ENCODE data around the gene XIAP.
"Not testable (repeated sequence)": the region's sequence is repeated elsewhere in the genome, so short reads cannot be mapped to it uniquely, and the experiment has no call there.

Gene XIAP

DNA sequence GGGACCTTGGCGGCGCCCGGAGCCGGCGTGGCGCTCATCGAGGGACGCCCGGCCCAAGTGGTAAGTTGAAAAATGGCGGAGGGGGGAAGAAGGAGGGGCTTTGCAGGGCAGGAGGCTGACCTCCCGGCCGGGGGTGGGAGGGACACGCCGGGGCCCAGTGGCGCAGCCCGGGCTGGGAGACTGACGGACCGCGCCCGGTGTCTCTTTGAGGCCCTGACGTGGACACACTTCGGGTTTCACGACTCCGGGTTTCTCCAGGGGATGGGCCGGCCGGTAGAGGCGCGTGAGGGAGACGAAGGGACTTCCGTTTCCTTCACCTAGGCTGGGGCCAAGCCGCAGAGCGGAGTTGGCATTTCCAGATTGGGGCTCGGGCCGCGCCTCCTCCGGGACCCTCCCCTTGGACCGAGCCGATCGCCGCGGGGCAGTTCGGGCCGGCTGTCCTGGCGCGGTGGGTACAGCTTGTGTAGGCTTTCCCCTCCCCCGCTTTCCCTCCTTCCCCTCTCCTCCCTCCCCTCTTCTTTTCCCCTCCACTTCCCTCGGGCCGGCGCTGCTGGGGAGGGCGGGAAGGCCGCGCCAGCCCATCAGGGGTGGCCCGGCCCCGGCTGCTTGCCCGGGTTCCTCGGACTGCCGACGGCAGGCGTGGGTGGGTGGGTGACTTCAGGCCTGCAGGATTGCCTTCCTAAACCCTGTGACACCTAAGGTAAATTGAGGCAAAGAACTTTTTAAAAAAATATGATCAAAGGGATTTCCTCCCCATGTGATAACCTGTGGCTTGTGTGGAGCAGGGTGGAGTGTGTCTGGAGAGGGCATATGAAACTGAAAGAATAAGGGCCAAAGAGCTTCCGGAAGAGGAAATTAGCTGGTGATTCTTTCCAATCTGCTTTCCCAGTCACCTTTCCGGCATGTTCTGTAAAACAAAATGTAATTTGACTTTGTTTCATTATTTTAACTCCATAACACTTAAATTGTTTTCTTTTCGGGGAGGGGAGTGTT is at the start of gene XIAP:
XIAP (plus strand) TSS at position 208 of the 993 bp plus-strand sequence. CDS start 25,610 bp downstream, outside the sequence.
- peak; percentile 69 for DNase-seq

DNA sequence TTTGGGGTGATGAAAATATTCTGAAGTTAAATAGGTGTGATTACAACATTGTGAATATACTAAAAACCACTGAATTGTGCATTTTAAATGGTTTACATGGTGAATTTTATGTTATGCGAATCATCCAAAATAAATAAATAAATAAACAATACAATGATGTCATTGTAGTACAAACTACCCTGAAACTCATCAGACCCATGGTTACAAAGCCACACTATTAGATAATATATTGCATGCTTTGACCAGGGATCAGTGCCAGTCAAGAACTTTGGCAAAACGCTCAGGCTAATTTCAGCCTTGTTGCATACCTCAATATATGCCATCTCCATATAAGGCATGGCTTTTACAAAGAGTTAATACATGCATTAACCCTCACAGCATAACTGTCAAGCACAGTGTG is 45.5 kb upstream of the XIAP start:
- no peak for DNase-seq

DNA sequence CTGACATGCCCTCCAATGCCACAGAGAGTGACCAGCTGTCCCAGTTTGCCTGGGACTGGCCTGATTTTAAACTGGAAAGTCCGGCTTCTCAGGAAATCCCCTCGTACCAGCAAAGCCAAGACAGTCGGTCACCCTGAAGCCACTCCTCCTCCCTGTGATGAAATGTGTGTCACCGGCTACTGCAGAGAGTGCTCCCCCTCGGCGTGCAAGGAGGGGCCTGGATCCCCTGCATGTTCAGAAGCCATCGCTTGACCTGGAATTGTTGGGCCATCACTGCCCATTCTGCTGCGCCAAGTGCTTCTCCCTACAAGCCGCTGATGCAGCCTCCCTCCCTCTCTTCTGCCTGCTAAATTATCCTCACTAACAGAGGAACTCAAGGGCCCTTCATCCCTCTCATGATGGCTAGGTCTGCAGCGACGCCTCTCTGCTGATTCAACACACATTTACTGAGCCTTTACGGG is 44.9 kb upstream of the XIAP start:
- DNase-seq, result not testable (repeated sequence)

DNA sequence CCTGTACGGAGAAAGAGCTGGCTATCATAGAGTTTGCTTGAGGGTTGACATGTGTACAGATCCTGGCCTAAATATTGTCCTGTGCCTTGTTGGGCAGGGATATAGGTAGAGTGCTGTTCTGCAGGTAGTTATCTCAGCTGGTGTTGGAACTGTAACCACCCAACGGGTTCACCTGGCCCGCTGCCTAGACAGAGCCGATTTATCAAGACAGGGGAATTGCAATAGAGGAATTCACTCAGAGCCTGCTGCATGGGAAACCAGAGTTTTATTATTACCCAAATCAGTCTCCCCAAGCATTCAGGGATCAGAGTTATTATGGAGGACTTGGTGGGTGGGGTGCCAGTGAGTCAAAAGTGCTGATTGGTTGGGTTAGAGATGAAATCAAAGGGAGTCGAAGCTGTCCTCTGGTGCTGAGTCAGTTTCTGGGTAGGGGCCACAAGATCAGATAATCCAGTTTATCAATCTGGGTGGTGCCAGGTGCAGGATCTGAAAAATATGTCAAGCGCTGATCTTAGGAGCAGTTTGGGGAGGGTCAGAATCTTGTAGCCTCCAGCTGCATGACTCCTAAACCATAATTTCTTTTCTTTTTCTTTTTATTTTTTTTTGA is 42.5 kb upstream of the XIAP start:
- DNase-seq, result no peak

DNA sequence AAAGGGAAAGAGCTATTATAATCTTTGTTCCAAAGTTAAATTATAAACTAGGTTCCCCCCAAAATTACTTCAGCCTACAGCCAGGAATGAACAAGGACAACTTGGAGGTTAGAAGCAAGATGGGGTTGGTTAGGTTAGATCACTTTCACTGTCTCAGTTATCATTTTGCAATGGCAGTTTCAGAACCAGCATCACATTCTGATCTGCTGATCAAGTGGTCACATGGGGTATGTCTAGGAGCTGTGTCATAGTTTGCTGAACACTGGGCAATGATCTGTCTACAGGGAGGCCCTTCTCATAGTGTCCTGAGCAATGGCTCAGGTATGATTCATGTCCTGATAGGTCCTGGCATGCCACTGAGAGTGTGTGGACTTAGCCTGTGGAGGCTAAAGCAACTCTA is 41.6 kb upstream of the XIAP start:
- no peak for DNase-seq

DNA sequence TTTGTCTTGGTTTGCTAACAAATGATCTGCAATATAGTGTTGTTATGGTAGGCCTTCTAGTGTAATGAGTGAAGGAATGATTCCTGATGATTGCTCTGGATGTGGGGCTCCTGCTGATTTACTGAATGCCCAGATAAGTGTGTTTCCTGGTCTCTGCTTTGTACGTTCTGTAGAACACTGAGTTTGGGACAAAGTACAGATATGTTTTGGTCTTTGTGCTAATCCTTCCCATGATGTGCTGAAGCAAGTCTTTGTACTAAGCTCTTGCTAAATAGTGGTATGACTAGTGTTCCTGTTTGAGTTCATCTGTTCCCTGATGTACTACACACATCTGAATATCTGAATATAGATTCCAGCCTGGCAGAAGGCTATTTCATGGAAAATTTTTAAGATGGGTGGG is 36.9 kb upstream of the XIAP start:
- no peak for DNase-seq

DNA sequence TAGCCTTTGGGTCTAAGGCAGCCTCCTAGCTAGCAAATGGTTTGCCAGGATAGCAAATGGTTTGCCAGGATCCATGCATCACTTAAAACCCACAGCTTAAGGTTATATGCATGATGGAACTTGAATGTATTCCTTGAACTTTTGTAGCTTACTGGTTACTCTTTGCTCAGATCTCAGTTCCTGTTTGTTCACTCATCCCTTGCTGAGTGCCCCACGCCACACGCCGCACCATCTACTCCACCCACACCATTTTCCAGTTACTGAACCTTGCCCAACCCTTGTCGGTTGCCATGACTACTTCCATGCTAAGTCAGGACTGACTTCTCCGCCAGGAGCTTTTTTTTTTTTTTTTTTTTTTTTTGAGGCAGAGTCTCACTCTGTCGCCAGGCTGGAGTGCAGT is 29.5 kb upstream of the XIAP start:
- peak; percentile 94 for DNase-seq

DNA sequence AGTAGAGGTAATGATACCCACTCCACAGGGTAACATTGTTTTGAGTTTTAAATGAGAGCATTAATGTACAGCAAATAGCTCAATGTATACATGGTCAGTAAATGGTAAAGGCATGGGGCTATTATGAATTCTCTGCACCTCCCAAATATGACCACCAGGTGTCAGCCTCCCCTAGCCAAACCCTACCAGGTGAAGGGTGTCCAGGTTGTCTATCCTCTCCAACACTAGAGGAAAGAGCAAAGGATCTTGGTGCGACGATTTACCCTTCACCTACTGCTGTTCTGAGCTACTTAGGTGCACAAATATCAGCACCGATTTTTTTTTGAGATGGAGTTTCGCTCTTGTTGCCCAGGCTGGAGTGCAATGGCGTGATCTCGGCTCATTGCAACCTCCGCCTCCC is 26.5 kb upstream of the XIAP start:
- peak; percentile 45 for DNase-seq

DNA sequence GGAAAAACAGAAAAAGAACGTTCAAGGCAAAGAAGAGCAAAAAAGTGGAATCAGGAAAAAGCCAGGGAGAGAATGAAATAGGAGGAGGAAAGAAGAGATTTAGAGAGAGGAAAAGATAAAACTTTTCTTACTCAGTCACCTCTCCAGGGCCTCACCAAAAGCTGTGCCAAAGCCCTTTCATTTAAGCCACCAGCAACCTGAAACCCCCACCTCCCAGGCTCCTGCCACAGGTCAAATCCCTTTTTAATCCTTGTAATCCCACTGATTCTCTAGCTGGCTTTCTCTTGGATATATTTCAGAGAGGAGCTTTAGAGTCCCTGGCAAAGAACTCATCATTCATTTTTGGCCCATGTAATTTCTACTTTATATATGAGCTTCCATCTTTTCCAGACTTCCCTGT is 25.7 kb upstream of the XIAP start:
- DNase-seq, result no peak

DNA sequence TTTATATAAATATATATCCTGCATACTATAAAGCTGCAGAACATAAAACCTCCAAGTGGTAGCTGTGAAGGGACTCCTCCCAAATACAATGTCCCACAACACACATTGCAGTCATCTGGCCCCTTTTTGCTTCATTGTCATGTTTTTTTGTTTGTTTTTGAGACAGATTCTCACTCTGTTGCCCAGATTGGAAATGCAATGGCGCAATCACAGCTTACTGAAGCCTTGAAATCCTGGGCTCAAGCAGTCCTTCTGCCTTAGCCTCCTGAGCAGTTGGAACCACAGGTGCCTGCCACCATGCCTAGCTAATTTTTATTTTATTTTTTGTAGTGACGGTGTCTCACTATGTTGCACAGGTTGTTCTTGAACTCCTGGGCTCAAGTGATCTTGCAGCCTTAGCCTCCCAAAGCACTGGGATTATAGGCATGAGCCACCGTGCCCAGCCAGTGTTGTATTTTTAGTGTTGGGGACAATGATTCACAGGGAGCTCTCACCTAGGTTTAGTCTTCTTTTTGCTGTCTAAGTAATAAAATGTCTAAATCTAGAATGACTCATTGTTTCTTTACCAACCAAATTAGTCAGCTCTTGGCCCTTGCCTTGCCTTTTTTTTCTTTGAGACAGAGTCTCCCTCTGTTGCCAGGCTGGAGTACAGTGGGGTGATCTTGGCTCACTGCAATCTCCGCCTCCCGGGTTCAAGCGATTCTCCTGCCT is 24.0 kb upstream of the XIAP start:
- DNase-seq, result peak; percentile 66

DNA sequence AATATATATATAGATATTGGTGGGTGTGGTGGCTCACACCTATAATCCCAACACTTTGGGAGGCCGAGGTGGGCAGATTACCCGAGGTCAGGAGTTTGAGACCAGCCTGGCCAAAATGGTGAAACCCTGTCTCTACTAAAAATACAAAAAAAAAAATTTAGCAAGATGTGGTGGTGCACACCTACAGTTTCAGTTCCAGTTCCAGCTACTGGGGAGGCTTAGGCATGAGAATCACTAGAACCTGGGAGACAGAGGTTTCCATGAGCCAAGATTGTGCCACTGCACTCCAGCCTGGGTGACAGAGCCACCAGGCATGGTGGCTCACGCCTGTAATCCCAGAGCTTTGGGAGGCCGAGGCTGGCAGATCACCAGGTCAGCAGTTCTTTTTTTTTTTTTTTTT is 14.7 kb upstream of the XIAP start:
- not testable (repeated sequence) for DNase-seq

DNA sequence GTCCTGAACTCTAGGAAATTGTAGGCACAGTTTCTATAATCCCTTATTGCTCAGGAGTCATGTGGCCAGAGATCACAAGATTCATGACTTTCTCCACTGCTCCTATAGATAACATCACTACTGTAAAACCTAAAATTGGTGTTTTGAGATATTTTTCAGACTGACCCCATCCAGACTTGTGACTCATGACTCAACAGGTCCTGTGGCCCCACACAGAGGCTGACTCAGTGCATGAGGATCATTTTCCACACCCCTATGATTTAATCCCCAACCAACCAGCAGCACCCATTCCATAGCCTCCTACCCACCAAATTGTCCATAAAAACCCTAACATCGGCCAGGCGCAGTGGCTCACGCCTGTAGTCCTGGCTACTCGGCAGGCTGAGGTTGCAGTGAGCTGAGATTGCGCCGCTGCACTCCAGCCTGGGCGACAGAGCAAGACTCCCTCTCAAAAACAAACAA is 13.2 kb upstream of the XIAP start:
- DNase-seq, result no peak

DNA sequence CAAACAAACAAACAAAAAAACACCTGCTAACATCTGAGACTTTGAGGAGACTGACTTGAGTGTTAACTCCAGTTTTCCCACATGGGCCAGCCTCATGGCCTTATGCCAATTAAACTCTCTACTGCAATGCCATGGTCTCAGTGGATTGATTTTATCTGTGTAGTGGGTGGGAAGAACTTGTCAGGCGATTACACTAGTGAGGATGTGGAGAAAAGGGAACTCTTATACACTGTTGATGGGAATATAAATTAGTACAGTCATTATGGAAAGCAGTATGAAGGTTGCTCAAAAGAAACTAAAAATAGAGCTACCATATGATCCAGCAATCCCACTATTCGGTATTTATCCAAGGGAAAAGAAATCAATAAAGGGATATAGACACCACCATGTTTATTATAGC is 12.8 kb upstream of the XIAP start:
- DNase-seq, result no peak

DNA sequence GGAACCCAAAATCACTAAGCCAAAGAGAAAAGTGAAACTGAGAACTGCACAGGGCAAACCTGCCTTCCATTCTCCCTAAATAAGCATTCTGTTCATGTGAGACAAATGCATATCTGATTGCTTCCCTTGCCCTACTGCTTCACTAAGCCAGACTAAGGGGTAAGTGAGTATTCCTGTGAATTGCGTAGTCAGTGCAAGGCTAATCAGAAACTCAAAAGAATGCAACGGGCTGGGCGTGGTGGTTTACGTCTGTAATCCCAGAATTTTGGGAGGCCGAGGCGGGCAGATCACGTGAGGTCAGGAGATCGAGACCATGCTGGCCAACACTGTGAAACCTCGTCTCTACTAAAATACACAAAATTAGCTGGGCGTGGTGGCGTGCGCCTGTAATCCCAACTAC is 10.8 kb upstream of the XIAP start:
- DNase-seq, result no peak

DNA sequence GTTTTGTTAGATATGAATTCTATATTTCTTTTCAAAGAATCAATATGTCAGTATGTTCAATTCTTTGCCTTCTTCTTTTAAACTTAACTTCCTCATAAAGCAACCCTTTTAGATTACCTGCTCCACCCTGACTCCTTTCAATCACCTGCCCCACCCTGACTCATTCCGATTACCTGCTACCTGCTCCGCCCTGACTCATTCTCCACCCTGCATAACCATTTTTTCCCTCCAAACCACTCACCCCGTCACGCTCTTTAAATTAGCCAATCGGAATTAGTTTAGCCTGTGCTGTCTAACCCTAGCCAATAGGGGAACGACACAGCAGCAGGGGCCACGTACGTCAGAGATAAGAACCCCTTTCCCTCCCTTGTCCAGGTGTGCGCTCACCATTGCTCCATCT is 9.9 kb upstream of the XIAP start:
- not testable (repeated sequence) for DNase-seq

DNA sequence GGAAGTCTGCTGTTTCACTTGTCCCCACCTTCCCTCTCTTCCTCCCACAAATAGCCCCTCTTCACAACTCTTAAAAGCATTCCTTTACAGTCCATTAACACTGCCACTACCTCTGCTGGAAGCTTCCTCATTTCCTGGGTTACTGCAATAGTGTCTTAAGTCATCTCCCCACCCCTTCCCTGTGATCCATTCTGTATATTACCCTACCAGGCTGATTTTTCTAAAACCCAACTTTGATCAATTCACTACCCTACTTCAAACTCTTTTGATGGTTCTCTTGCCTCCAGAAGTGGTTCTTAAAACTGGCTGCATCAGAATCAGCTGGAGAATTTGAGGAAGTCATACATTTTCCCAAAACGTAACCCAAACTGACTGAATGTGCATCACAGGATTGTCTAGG is 8.8 kb upstream of the XIAP start:
- peak; percentile 44 for DNase-seq

DNA sequence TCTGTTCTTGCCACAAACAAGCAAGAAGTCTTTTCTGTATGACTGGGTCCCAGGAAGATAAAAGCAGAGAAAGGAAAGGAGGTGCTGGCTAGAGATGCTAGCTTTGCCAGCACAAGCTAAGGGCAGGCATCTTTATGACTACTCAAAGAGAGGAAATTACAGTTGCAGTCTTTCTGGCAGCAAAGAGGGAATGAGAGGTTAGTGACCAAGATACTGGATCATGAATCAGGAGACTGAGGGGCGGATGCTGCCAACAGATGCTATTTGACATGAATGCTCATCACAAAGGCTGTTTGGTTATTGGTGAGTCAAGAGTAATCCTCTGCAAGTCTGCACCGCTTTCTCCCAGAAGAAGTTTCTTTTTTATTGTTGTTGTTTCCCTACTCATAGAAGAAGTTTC is 5.5 kb upstream of the XIAP start:
- DNase-seq, result no peak

DNA sequence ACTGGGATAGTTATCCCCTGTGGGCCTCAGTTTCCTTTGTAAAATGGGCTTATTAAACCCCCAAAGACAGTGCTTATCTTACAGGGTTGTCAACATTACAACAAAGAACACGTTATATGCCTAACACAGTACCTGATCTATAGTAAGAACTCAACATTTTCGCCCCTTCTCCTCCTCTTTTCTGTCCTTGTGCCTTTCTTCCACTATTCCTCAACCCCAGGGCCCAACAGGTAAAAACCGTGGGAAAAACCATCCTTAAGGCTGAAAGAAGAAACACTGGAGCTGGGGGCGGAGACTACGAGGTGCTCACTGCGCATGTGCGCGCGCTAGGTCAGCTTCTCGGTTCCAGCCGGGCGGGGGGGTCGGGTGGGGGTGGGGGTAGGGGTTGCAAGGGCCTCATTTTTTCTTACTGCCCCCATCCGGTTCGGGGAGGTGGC is 426 bp upstream of the XIAP start:
- DNase-seq, result peak; percentile 69

DNA sequence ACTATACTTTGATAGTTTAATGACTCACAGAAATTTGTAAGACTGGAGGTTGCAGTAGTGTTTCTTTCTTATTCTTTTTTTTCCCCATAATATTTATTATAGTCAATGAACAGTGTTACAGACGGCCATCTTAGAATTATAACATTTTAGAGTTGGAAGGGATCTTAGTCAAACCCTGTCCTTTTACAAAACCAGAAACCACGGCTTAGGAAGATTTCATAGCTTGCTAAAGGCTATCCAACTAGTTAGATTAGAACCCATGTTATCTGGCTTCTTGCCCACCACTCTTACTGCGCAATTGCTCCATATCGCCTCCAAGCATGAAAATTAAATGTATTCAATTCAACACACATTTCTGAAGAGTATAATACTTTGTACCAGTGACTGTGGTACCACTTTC is 1.1 kb downstream of the XIAP start:
- DNase-seq, result no peak

DNA sequence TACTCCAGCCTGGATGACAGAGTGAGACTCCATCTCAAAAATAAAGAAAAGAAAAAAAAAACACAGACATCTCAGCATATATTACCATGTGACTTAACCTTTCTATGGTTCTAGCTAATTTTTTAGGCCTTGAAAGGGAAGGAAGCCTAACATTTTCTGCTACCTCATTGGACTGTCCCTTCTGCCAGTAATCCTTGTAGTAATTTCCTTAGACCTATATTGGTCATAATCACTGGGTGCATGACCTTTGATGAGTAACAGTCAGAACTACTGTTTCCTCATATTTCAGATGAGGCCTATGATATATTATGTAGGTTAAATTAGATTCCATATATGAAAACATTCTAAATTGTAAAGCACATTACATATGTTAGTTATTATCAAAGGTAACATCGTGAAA is 9.6 kb downstream of the XIAP start:
- DNase-seq, result peak; percentile 72

DNA sequence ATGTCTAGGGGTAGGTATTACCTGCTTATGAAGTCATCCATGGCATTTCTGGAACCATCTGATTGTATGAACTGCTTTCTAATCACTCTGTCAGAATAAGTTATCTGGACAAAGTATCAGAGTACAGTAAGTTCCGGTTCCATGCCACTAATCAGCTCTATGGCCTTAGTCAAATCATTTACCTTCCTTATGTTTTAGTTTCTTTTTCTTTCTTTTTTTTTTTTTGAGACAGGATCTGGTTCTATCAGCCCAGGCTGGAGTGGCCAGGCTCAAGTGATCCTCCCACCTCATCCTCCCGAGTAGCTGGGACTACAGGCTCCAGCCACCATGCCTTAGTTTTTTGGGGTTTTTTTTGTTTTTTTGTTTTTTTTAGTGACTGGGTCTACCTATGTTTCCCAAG is 11.5 kb downstream of the XIAP start:
- no peak for DNase-seq

DNA sequence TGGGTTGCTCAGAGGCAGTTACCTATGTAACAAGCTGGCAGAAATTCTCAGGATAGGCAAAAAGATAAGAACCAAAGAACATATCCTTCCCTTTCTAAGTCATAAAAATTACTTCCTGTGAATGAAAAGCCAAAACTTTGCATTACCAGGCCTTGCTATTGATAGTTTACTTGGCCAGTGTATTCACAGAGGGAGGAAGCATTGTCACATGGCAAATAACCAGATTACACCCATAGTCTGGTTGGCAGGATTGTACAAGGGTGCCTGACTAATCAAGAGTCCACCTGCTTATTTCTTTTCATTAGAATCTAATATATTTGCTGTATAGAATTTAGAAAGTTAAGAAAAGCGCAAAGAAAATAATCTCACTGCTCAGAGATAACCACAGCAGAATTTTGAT is 14.1 kb downstream of the XIAP start:
- no peak for DNase-seq

DNA sequence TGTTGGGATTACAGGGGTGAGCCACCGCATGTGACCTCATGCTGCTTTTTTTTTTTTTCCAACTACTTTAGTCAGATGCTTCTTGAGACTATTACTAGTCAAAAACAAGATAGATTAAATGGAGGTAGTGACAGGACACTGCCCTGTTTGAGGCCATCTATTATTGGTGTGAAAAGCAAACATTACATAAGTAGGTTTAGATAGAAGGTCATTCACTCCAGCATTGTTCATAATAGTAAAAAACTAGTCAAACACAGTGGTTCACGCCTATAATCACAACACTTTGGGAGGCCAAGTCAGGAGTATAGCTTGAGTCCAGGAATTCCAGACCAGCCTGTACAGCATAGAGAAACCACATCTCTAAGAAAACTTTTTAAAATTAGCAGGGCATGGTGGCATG is 16.3 kb downstream of the XIAP start:
- DNase-seq, result no peak

Data from MV-4-11 (cell line).